ENCODE data around the gene MATCAP1. TPM values are rescaled to one million over a fixed set of nuclear protein-coding genes. Genes with fewer than 3 reads are reported as not detected.

Gene MATCAP1
- total and polyA plus RNA-seq, 4 donors, result 1.5 to 4.8 (median 3.2) TPM

- TF ChIP-seq, protein P1, sequence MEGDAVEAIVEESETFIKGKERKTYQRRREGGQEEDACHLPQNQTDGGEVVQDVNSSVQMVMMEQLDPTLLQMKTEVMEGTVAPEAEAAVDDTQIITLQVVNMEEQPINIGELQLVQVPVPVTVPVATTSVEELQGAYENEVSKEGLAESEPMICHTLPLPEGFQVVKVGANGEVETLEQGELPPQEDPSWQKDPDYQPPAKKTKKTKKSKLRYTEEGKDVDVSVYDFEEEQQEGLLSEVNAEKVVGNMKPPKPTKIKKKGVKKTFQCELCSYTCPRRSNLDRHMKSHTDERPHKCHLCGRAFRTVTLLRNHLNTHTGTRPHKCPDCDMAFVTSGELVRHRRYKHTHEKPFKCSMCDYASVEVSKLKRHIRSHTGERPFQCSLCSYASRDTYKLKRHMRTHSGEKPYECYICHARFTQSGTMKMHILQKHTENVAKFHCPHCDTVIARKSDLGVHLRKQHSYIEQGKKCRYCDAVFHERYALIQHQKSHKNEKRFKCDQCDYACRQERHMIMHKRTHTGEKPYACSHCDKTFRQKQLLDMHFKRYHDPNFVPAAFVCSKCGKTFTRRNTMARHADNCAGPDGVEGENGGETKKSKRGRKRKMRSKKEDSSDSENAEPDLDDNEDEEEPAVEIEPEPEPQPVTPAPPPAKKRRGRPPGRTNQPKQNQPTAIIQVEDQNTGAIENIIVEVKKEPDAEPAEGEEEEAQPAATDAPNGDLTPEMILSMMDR (IDR thresholded peaks at IDR 0.05; ENCODE audit: low read depth, low read length, missing input control), result no peak
- TF ChIP-seq TAF1 (conservative IDR thresholded peaks at IDR 0.05), result no peak
- TF ChIP-seq, protein P2, sequence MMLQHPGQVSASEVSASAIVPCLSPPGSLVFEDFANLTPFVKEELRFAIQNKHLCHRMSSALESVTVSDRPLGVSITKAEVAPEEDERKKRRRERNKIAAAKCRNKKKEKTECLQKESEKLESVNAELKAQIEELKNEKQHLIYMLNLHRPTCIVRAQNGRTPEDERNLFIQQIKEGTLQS (IDR thresholded peaks at IDR 0.05), result no peak
- TF ChIP-seq SP1 (IDR thresholded peaks at IDR 0.05), result no peak
- no peak for TF ChIP-seq FOXA2 (IDR thresholded peaks at IDR 0.05)
- TF ChIP-seq RAD21 (IDR thresholded peaks at IDR 0.05), result no peak
- no peak for TF ChIP-seq HNF4A (conservative IDR thresholded peaks at IDR 0.05)
Observed at GRCh38 chr16:67202426-67202825, 18.7 kb upstream of the MATCAP1 start (continued).

GRCh38 chr16:67201411-67202345 lies 17.9 kb upstream of the MATCAP1 start:
- Histone ChIP-seq H3K9ac (ENCODE audit: low read depth in 1 of 2, low read length in 2 of 2) (no peak overlapping the region), H3K4me3 (ENCODE audit: low read depth in 1 of 3, low read length in 3 of 3) (no peak overlapping the region), H3K9me3 (ENCODE audit: control insufficient read depth in 4 of 4, low read length in 3 of 4) (no peaks in the 10 kb centered on the region), H3K27ac (ENCODE audit: low read depth in 1 of 2, low read length in 2 of 2) (no peak overlapping the region), H3K27me3 (ENCODE audit: control insufficient read depth in 4 of 4, insufficient read depth in 4 of 4, low read length in 3 of 4) (no peaks in the 10 kb centered on the region), H3K4me1 (ENCODE audit: control insufficient read depth in 4 of 4, insufficient read depth in 4 of 4, low read length in 3 of 4) (peaks cover 2 to 19% (median 8%) of the 10 kb centered on the region in 4 donors), H3K36me3 (ENCODE audit: control insufficient read depth in 4 of 4, insufficient read depth in 3 of 4, low read depth in 1 of 4, low read length in 3 of 4) (peaks cover 3 to 43% (median 15%) of the 10 kb centered on the region in 4 donors)
- TF ChIP-seq GABPA (IDR thresholded peaks at IDR 0.05 in 1 of 2, conservative IDR thresholded peaks at IDR 0.05 in 1 of 2) (no peak), SP1 (IDR thresholded peaks at IDR 0.05) (no peak), RAD21 (IDR thresholded peaks at IDR 0.05) (no peak), NR2F2 (IDR thresholded peaks at IDR 0.05) (no peak), YY1 (IDR thresholded peaks at IDR 0.05) (no peak), ZBTB33 (IDR thresholded peaks at IDR 0.05) (no peak), FOXA1 (IDR thresholded peaks at IDR 0.05) (no peak), JUND (IDR thresholded peaks at IDR 0.05) (no peak), RXRA (IDR thresholded peaks at IDR 0.05) (no peak), EGR1 (IDR thresholded peaks at IDR 0.05; ENCODE audit: low read depth in 2 of 2) (no peak), TAF1 (conservative IDR thresholded peaks at IDR 0.05) (no peak)
- no peak for DNase-seq (ENCODE audit: low spot score)
- WGBS, result 96% methylated on average over 40 of the region's 40 CpGs

GRCh38 chr16:67200491-67200890 lies 16.7 kb upstream of the MATCAP1 start:
- no peaks in the 10 kb centered on the region for H3K27me3 ChIP-seq (ENCODE audit: control insufficient read depth in 4 of 4, insufficient read depth in 4 of 4, low read length in 3 of 4)
- H3K4me3 ChIP-seq (ENCODE audit: low read depth in 1 of 3, low read length in 3 of 3), result no peak overlapping the region
- no peaks in the 10 kb centered on the region for H3K9me3 ChIP-seq (ENCODE audit: control insufficient read depth in 4 of 4, low read length in 3 of 4)
- no peak overlapping the region for H3K27ac ChIP-seq (ENCODE audit: low read depth in 1 of 2, low read length in 2 of 2)
- peaks cover 15 to 55% (median 21%) of the 10 kb centered on the region in 4 donors for H3K36me3 ChIP-seq (ENCODE audit: control insufficient read depth in 4 of 4, insufficient read depth in 3 of 4, low read depth in 1 of 4, low read length in 3 of 4)
- WGBS, result 93% methylated on average over 8 of the region's 8 CpGs
- DNase-seq (ENCODE audit: low spot score), result no peak
- no peak overlapping the region for H3K9ac ChIP-seq (ENCODE audit: low read depth in 1 of 2, low read length in 2 of 2)
- peaks cover 0 to 16% (median 6%) of the 10 kb centered on the region in 4 donors for H3K4me1 ChIP-seq (ENCODE audit: control insufficient read depth in 4 of 4, insufficient read depth in 4 of 4, low read length in 3 of 4)
- no peak for TF ChIP-seq YY1 (IDR thresholded peaks at IDR 0.05)
- TF ChIP-seq EGR1 (IDR thresholded peaks at IDR 0.05; ENCODE audit: low read depth in 2 of 2), result no peak
- no peak for TF ChIP-seq HNF4G (IDR thresholded peaks at IDR 0.05)
- TF ChIP-seq TAF1 (conservative IDR thresholded peaks at IDR 0.05), result no peak
- TF ChIP-seq, protein P3, sequence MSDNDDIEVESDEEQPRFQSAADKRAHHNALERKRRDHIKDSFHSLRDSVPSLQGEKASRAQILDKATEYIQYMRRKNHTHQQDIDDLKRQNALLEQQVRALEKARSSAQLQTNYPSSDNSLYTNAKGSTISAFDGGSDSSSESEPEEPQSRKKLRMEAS (IDR thresholded peaks at IDR 0.05), result no peak
- no peak for TF ChIP-seq RXRA (IDR thresholded peaks at IDR 0.05)
- TF ChIP-seq, protein P2 (IDR thresholded peaks at IDR 0.05), result no peak
- no peak for TF ChIP-seq REST (IDR thresholded peaks at IDR 0.05)
- TF ChIP-seq NR2F2 (IDR thresholded peaks at IDR 0.05), result no peak
- TF ChIP-seq, protein P1 (IDR thresholded peaks at IDR 0.05; ENCODE audit: low read depth, low read length, missing input control), result no peak
- TF ChIP-seq FOXA1 (IDR thresholded peaks at IDR 0.05), result no peak
- no peak for TF ChIP-seq FOXA2 (IDR thresholded peaks at IDR 0.05)

Measured in liver (tissue), 9 donors.